Measurements from ENCODE around the gene RPL13A. TPM values are rescaled to one million over a fixed set of nuclear protein-coding genes. Genes with fewer than 3 reads are reported as not detected.

The RPL13A gene
- total and polyA plus RNA-seq, 2 experiments from 2014 or later: 2,105 to 2,412 TPM

DNA sequence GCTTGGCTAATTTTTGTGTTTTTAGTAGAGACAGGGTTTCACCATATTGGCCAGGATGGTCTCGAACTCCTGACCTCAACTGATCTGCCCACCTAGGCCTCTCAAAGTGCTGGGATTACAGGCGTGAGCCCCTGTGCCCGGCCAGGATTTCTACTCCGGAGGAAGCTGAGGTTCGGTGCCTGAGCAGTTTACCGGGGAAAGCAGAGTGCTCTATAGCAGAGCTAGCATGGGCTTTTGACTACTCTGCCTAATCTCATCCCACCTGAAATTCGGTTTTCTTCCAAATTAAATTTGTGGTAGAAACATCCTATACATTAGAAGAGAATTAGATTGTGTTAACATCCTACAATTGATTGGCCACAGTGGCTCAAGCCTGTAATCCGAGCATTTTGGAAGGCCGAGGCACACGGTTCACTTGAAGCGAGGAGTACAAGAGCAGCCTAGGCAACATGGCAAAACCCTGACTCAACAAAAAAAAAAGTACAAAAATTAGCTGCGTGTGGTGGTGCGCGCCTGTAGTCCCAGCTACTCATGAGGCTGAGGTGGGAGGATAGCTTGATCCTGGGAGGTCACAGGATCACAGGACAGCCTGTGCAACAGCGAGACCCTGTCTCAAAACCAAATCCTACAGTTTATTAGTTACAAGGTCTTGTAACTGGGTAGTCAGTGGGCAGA lies 1.6 kb downstream of the RPL13A start:
- no peaks in the 10 kb centered on the region for H3K27me3 ChIP-seq (ENCODE audit: insufficient read depth)
- H3K4me1 ChIP-seq (ENCODE audit: insufficient read depth): peaks cover 10% of the 10 kb centered on the region; the same call in 1 of the 2 replicates
- peak overlapping the region; percentile 96 for H3K4me2 ChIP-seq
- peak overlapping the region; percentile 100 for H3K27ac ChIP-seq (ENCODE audit: low read depth)
- TF ChIP-seq ZNF331 (CRISPR knock-in tag; IDR thresholded peaks at IDR 0.05; ENCODE audit: low read depth) (no peak), POLR2AphosphoS5 (IDR thresholded peaks at IDR 0.05; ENCODE audit: low read depth) (peak; percentile 19; the same call in 1 of the 2 replicates)
- H2AFZ ChIP-seq: no peak overlapping the region
- Mint-ChIP-seq H3K9me3 (peaks cover 18% of the 10 kb centered on the region), H3K4me1 (peaks cover 13% of the 10 kb centered on the region; the same call in 2 of the 3 replicates), H3K27ac (peak overlapping the region; percentile 99), H3K4me3 (peak overlapping the region; percentile 98), H3K36me3 (ENCODE audit: low read depth) (peaks cover 64% of the 10 kb centered on the region), H3K27me3 (ENCODE audit: insufficient read depth, low read depth, poor library complexity) (peaks cover 57% of the 10 kb centered on the region)
- H3F3A ChIP-seq (replicated peaks; ENCODE audit: low read depth): peaks cover 62% of the 10 kb centered on the region
- peaks cover 23% of the 10 kb centered on the region for H4K20me1 ChIP-seq (replicated peaks; ENCODE audit: insufficient read depth)
- DNase-seq (ENCODE audit: low spot score) (no peak), ATAC-seq (no peak)
- peaks cover 31% of the 10 kb centered on the region for H3K79me2 ChIP-seq (replicated peaks; ENCODE audit: insufficient read depth)
- H3K9me2 ChIP-seq (ENCODE audit: insufficient read depth): no peaks in the 10 kb centered on the region
- H3K4me3 ChIP-seq: peak overlapping the region; percentile 95
- peaks cover 40% of the 10 kb centered on the region for H3K36me3 ChIP-seq (ENCODE audit: insufficient read depth)

DNA sequence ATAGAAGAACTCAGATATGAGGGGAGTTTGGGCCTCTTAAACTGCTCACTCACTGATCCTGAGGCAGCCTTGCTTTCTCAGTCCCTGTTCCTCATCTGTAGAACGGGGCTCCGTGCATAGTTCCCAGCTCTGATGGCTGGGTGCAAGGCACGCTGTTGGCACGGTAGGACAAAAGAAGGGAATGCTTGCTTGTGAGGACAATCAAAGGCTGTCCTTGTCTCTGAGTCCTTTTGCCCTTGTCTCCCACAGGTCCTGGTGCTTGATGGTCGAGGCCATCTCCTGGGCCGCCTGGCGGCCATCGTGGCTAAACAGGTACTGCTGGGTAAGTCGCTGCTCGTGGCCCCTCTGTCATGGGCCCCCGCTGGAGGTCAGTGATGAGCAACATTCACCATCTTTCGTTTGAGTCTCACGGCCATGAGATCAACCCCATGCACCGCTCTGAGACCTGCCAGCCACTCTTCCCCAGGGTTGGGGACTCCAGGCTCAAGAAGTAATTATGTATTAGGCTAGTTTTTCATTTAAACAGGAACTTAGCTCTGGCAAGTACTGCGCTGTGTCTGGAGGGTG lies 2.3 kb downstream of the RPL13A start:
- no peaks in the 10 kb centered on the region for H3K9me2 ChIP-seq (ENCODE audit: insufficient read depth)
- Mint-ChIP-seq H3K4me3 (peak overlapping the region; percentile 98), H3K9me3 (peaks cover 18% of the 10 kb centered on the region), H3K4me1 (peaks cover 13% of the 10 kb centered on the region; the same call in 2 of the 3 replicates), H3K27ac (peak overlapping the region; percentile 99), H3K36me3 (ENCODE audit: low read depth) (peaks cover 64% of the 10 kb centered on the region), H3K27me3 (ENCODE audit: insufficient read depth, low read depth, poor library complexity) (peaks cover 63% of the 10 kb centered on the region)
- H2AFZ ChIP-seq: no peak overlapping the region
- H3F3A ChIP-seq (replicated peaks; ENCODE audit: low read depth): peaks cover 65% of the 10 kb centered on the region
- peaks cover 40% of the 10 kb centered on the region for H3K36me3 ChIP-seq (ENCODE audit: insufficient read depth)
- peak overlapping the region; percentile 100 for H3K27ac ChIP-seq (ENCODE audit: low read depth)
- H3K79me2 ChIP-seq (replicated peaks; ENCODE audit: insufficient read depth): peaks cover 31% of the 10 kb centered on the region
- H4K20me1 ChIP-seq (replicated peaks; ENCODE audit: insufficient read depth): peaks cover 23% of the 10 kb centered on the region
- ATAC-seq (no peak), DNase-seq (ENCODE audit: low spot score) (no peak)
- H3K4me3 ChIP-seq: peak overlapping the region; percentile 95
- TF ChIP-seq ZNF114 (CRISPR knock-in tag; IDR thresholded peaks at IDR 0.05) (no peak), STAT1 (IDR thresholded peaks at IDR 0.05; ENCODE audit: unreplicated experiment) (no peak), POLR2AphosphoS5 (IDR thresholded peaks at IDR 0.05; ENCODE audit: low read depth) (peak; percentile 40), NANOG (IDR thresholded peaks at IDR 0.05; ENCODE audit: borderline replicate concordance) (no peak)
- TF ChIP-seq, protein P1, sequence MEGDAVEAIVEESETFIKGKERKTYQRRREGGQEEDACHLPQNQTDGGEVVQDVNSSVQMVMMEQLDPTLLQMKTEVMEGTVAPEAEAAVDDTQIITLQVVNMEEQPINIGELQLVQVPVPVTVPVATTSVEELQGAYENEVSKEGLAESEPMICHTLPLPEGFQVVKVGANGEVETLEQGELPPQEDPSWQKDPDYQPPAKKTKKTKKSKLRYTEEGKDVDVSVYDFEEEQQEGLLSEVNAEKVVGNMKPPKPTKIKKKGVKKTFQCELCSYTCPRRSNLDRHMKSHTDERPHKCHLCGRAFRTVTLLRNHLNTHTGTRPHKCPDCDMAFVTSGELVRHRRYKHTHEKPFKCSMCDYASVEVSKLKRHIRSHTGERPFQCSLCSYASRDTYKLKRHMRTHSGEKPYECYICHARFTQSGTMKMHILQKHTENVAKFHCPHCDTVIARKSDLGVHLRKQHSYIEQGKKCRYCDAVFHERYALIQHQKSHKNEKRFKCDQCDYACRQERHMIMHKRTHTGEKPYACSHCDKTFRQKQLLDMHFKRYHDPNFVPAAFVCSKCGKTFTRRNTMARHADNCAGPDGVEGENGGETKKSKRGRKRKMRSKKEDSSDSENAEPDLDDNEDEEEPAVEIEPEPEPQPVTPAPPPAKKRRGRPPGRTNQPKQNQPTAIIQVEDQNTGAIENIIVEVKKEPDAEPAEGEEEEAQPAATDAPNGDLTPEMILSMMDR (conservative IDR thresholded peaks at IDR 0.05; ENCODE audit: low read depth in 2 of 2): no peak
- peaks cover 10% of the 10 kb centered on the region; the same call in 1 of the 2 replicates for H3K4me1 ChIP-seq (ENCODE audit: insufficient read depth)
- H3K27me3 ChIP-seq (ENCODE audit: insufficient read depth): no peaks in the 10 kb centered on the region
- H3K4me2 ChIP-seq: peak overlapping the region; percentile 96

Data from GM23338 (cell line).